Mononuclear cell (primary cell): ENCODE measurements around the gene CLDN9. TPM values are rescaled to one million over a fixed set of nuclear protein-coding genes. Genes with fewer than 3 reads are reported as not detected.

Source experiments
- H3K27me3 ChIP-seq: 2 replicates; pipeline ENCODE4 v1.6.0; 2011; ENCODE audit warnings: low read length, control low read depth; ENCODE audit not compliant: insufficient read depth
- H3K4me1 ChIP-seq: 2 replicates; pipeline ENCODE4 v1.5.1; 2011; ENCODE audit warnings: mild to moderate bottlenecking, low read length, control low read depth; ENCODE audit not compliant: insufficient read depth
- H3K4me3 ChIP-seq: 2 replicates; pipeline ENCODE4 v1.5.1; 2011; ENCODE audit warnings: mild to moderate bottlenecking, low read length, moderate library complexity
- H3K9me3 ChIP-seq: 2 replicates; pipeline ENCODE4 v1.5.1; 2011; ENCODE audit warnings: low read depth, mild to moderate bottlenecking, control low read depth, low read length
- total RNA-seq: library from RNA; depleted of rRNA; stranded (reverse); fragments of >200 nt; gene quantifications from one replicate; pipeline ENCODE4 v1.2.3, GENCODE V29; 2012

CLDN9 gene
- total RNA-seq, 1 donor: not detected

- H3K9me3 ChIP-seq: no peaks in the 10 kb centered on the region
Measured at GRCh38 chr16:3015865-3016521, 3.3 kb downstream of the CLDN9 start.

DNA sequence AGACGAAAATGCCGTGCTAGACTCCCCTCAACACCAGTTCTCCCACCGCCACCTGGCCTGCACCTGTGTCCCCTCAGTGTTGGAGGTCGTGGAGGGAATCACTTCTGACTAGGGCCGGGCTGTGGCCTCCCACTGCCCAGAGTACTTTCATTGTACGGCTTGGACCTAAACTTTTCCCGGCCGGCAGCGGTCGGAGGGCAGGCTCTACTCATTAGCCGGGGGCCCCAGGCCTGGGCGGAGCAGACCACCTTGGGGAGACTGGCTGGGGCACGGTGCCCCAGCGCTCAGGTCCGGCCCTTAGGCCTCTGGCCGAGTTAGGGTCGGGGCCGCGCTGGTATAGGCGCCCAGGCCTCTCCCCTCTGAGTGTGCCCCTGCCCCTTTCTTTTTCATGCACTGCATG, 4.6 kb downstream of the CLDN9 start:
- peaks cover 40% of the 10 kb centered on the region for H3K4me1 ChIP-seq
- no peak overlapping the region for H3K4me3 ChIP-seq
- peaks cover 6% of the 10 kb centered on the region for H3K27me3 ChIP-seq
- no peaks in the 10 kb centered on the region for H3K9me3 ChIP-seq

More at GRCh38 chr16:3015865-3016521, 3.3 kb downstream of the CLDN9 start:
- Histone ChIP-seq H3K4me3 (no peak overlapping the region), H3K4me1 (peaks cover 27% of the 10 kb centered on the region), H3K27me3 (peaks cover 6% of the 10 kb centered on the region)

DNA sequence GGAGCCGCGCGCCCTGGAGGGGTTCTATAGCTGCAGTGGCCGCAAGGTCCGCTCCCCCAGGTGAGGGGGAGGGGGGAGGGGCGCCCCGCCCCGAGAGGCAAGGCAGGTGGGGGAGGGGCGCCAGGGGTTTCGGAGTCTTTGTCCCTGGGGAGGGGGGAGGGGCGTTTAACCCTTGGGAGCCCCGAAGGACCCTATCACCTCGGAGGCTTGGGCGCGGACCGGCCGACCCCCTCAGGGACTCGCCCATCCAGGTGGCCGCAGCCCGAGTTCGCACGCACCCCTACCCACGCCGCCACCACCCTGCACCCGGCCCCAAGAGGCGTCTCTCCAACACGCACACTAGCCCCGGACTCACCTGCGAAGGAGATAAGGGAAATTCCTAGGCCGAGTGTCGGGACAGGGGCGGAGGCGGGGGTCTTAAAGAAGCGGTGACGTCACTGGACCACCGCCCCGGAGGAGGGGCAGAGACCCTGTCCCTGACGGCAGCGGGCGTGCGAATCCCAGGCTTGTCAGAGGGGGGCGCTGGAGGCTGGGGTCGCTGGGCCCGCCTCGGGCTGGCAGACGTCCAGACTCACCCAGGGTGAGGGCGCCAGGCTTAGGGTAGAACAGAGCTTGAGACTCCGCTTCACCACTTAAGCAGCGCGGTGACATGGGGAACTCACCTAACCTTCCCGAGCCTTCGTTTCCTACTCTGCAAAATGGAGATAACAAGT, 5.2 kb downstream of the CLDN9 start, which contains the start of gene CLDN6:
Gene CLDN6 (minus strand): TSS at position 390 of the 713 bp plus-strand sequence. CDS start 2,162 bp downstream, outside the sequence.
- H3K9me3 ChIP-seq: no peaks in the 10 kb centered on the region
- H3K4me3 ChIP-seq: no peak within 1 kb of the TSS
- peaks cover 6% of the 10 kb centered on the region for H3K27me3 ChIP-seq
- H3K4me1 ChIP-seq: peaks cover 46% of the 10 kb centered on the region

DNA sequence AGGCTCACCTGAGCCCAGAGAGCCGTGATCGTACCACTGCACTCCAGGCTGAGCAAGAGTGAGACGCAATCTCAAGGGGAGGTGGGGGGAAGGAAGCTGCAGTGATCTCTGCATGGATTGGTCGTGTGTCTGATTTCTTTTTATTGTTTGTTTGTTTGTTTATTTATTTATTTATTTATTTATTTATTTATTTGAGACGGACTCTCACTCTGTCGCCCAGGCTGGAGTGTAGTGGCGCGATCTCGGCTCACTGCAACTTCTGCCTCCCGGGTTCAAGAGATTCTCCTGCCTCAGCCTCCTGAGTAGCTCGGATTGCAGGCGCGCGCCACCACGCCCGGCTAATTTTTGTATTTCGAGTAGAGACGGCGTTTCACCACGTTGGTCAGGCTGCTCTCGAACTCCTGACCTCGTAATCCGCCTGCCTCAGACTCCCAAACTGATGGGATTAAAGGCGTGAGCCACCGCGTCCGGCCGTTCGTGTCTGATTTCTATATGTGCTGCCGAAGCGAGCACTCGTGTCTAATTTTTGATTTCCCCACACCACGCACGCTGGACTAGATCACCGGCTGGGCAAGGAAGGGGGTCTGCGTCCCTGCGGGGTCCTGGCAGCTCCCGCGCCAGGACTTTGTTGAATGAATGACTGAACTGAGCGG, 7.0 kb downstream of the CLDN9 start:
- Histone ChIP-seq H3K4me3 (peak overlapping the region; percentile 48), H3K9me3 (no peaks in the 10 kb centered on the region), H3K27me3 (peaks cover 6% of the 10 kb centered on the region), H3K4me1 (peaks cover 62% of the 10 kb centered on the region)

DNA sequence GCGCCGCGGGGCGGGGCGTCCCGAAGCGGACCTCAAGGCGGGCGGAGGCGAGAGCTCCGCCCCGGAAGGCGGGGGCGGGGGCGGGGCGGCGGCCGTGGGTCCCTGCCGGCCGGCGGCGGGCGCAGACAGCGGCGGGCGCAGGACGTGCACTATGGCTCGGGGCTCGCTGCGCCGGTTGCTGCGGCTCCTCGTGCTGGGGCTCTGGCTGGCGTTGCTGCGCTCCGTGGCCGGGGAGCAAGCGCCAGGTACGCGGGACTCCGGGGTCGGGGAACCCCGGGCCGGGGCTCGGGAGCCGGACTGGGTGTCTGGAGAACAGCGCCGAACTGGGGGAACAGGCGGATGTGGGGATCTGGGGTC, 7.5 kb downstream of the CLDN9 start, which contains the start of gene TNFRSF12A:
Gene TNFRSF12A (plus strand): TSS at position 122 of the 357 bp plus-strand sequence. CDS start 30 bp downstream, at position 152.
- Histone ChIP-seq H3K9me3 (no peaks in the 10 kb centered on the region), H3K27me3 (peaks cover 6% of the 10 kb centered on the region), H3K4me3 (peak within 1 kb of the TSS; percentile 48), H3K4me1 (peaks cover 67% of the 10 kb centered on the region)

DNA sequence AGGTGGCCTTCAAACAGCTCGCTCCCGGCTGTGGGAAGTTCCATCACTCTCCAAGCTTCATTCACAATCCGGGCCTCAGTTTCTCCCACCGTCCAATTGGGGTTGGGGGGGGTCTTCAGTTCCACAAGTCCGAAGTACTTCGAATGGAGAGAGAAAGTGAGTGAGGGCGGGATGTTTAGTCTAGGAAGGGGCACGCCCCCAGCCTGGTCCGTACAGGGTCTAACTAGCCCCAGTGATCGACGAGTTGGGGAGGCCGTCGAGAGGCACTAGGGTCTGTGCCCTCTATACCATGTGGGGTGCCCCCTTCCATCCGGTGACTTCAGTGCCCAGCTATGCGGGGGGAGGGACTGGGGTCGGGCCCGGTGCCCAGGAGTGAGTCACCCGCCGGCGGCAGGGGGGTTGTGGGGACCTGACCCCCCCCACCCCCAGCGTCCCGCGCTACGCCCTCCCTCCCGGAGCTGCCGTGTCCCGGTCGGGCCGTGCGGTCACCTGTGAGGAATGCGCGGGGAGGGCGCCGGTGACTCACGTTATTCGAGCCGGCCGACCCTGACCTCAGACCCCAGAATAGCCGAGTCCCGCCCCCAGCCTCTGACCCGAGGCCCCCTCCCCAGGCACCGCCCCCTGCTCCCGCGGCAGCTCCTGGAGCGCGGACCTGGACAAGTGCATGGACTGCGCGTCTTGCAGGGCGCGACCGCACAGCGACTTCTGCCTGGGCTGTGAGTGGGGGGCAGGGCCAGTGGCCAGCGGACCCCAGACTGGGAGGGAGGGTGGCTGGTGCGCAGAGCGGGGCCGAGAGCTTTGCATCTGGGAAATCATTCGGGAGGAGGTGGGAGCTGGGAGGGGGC, 8.1 kb downstream of the CLDN9 start:
- Histone ChIP-seq H3K4me3 (peak overlapping the region; percentile 48), H3K4me1 (peaks cover 69% of the 10 kb centered on the region)

DNA sequence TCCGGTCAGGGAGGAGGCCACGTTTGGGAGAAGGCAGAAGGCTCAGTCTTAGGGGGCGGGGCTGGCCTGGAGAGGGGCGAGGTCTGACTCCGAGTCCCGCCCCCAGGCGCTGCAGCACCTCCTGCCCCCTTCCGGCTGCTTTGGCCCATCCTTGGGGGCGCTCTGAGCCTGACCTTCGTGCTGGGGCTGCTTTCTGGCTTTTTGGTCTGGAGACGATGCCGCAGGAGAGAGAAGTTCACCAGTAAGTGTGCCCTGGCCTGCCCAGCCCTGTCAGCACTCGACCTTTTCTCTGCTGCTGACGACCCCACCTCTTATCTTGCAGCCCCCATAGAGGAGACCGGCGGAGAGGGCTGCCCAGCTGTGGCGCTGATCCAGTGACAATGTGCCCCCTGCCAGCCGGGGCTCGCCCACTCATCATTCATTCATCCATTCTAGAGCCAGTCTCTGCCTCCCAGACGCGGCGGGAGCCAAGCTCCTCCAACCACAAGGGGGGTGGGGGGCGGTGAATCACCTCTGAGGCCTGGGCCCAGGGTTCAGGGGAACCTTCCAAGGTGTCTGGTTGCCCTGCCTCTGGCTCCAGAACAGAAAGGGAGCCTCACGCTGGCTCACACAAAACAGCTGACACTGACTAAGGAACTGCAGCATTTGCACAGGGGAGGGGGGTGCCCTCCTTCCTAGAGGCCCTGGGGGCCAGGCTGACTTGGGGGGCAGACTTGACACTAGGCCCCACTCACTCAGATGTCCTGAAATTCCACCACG, 8.9 kb downstream of the CLDN9 start:
- Histone ChIP-seq H3K27me3 (peaks cover 6% of the 10 kb centered on the region), H3K9me3 (no peaks in the 10 kb centered on the region), H3K4me3 (peak overlapping the region; percentile 48), H3K4me1 (peaks cover 69% of the 10 kb centered on the region)

More for the DNA sequence above, 8.1 kb downstream of the CLDN9 start:
- Histone ChIP-seq H3K9me3 (no peaks in the 10 kb centered on the region), H3K27me3 (peaks cover 6% of the 10 kb centered on the region)

DNA sequence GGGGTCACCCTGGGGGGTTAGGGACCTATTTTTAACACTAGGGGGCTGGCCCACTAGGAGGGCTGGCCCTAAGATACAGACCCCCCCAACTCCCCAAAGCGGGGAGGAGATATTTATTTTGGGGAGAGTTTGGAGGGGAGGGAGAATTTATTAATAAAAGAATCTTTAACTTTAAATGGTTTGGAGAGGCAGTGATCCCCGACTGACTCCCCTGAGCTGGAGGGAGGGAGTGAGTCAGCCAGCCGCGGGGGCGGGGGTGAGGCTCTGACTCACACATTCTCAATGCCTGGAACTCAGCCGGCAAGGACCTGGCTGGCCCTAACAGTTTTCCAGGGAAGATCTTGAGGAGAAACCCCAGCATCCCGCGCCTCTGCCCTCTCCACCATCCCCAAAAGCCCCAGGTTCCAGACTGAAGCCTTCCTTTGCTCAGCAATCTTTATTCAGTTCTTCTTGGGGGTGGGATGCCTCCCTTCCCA, 9.5 kb downstream of the CLDN9 start:
- Histone ChIP-seq H3K27me3 (peaks cover 6% of the 10 kb centered on the region), H3K9me3 (no peaks in the 10 kb centered on the region), H3K4me3 (no peak overlapping the region), H3K4me1 (peaks cover 69% of the 10 kb centered on the region)

DNA sequence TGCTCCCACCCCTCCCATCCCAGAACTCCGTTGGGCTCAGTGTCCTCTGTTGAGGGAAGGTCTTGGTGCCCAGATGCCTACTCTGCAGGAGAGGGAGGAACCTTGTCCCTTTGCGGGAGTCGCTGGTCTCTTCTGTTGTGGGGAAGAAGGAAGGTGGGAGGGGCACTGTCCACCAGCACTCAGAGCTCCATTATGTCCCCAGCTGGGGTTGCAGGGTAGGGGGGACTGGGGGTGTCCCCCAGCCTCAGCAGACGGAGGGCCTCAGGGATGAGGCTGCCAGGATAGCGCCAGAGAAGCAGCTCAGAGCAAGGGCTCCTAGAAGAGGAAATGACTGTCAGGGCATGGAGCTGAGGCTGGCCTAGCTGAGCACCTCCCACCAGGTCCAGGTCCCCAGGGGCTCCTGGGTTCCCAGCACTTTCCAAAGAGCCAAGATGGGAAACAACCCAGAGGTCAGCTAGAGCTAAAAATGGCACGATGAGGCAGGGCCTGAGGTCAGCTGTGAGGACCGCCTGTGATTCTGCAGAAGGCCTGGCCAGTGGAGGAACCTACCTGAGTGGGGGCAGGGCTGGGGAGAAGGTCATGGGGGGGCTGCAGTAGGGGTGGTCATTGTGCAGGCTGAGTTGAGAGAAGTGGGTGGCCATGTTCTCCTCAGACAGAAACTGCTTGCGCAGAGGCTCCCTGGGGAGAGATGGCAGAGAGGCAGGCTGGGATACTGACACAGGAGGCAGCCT, 10.1 kb downstream of the CLDN9 start:
- Histone ChIP-seq H3K4me3 (no peak overlapping the region), H3K9me3 (no peaks in the 10 kb centered on the region), H3K27me3 (peaks cover 6% of the 10 kb centered on the region), H3K4me1 (peaks cover 70% of the 10 kb centered on the region)

DNA sequence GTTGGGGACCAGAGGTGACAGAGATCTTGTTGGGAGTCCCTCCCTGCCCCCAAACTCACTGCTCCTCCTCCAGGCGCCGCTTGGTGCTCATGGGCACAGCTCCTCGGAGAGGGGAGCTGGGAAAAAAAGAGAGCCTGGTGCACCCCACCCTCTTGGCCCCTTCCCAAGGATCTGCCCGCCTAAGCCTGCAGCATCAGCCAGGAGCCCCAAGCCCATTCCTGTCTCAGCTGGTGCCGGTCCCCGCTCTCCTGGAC, 10.6 kb downstream of the CLDN9 start:
- peak overlapping the region; percentile 45 for H3K4me3 ChIP-seq

GRCh38 chr16:3023669-3024478, 11.2 kb downstream of the CLDN9 start, which contains the start of the genes HCFC1R1 and THOC6:
Gene HCFC1R1, minus strand, starts transcription at chr16:3023942. Its CDS starts 1 bp downstream, at chr16:3023941.
Gene THOC6, plus strand, starts transcription at chr16:3024035. Its CDS starts 292 bp downstream, at chr16:3024327.
- Histone ChIP-seq H3K27me3 (peaks cover 4% of the 10 kb centered on the region), H3K4me3 (peak within 1 kb of the TSS; percentile 45), H3K9me3 (no peaks in the 10 kb centered on the region), H3K4me1 (peaks cover 70% of the 10 kb centered on the region)

More for the DNA sequence above, 10.6 kb downstream of the CLDN9 start:
- Histone ChIP-seq H3K4me1 (peaks cover 70% of the 10 kb centered on the region), H3K27me3 (peaks cover 2% of the 10 kb centered on the region), H3K9me3 (no peaks in the 10 kb centered on the region)

DNA sequence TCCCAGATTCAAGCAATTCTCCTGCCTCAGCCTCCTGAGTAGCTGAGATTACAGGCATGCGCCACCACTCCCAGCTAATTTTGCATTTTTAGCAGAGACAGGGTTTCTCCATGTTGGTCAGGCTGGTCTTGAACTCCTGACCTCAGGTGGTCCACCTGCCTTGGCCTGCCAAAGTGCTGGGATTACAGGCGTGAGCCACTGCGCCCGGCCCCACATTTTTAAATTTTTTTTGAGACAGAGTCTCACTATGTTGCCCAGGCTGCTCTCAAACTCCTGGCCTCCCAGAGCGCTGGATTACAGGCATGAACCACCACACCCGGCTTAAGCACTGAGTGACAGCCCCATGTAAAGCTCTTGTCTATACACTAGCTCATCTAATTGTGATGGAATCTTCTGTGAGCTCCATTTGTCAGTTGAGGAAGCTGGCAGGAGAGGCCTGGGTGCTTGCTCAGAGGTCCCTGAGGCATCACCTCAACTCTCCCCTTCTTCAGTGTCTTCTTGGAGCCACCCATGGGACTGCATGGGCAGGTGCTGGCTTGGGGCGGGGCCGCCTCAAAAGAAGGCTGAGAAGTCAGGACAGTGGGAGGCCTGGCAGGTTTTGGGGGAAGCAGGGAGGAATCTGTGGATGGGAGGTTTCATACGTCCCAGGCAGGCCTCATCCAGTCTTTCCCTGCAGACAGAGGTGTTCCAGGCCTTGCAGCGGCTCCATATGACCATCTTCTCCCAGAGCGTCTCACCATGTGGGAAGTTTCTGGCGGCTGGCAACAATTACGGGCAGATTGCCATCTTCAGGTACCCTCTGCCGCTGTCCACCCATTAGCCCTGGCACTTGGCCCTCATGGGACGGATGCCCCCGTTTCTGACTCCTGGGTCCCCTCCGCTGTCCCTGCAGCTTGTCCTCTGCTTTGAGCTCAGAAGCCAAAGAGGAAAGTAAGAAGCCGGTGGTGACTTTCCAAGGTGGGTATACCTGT, 12.6 kb downstream of the CLDN9 start:
- H3K9me3 ChIP-seq: no peaks in the 10 kb centered on the region
- H3K4me1 ChIP-seq: peaks cover 73% of the 10 kb centered on the region
- H3K4me3 ChIP-seq: no peak overlapping the region
- peaks cover 18% of the 10 kb centered on the region for H3K27me3 ChIP-seq
